WTC11 (cell line): Measurements from ENCODE around the gene SLC2A1. TPM values are rescaled to one million over a fixed set of nuclear protein-coding genes. Genes with fewer than 3 reads are reported as not detected.
A peak's percentile ranks its signal among the peaks of the same experiment; 100 is the strongest.

Source experiments
- ATAC-seq: fragments of 200-7000 bp; cut with Tn5 transposase; 2 replicates; pipeline ENCODE4 v1.10.0; 2021; ENCODE audit warnings: mild to moderate bottlenecking, moderate library complexity
- CTCF ChIA-PET: fragments of 300-600 bp; sonication (Branson Sonifier 250); formaldehyde crosslinking; loops from one replicate; lab custom pipeline; 2021; ENCODE audit warnings: antibody characterized with exemption; lab: Charles Lee
- POLR2A ChIA-PET: fragments of 350-600 bp; sonication (Branson Sonifier 250); formaldehyde crosslinking; loops from one replicate; lab custom pipeline; 2021; ENCODE audit warnings: antibody characterized with exemption; lab: Charles Lee
- DNase-seq: peaks from one replicate; pipeline ENCODE4 v3.0.0; 2021; ENCODE audit warnings: low spot score
- H3K27ac Mint-ChIP-seq: 2 replicates; pipeline ENCODE4 v1.8.0; 2021; ENCODE audit warnings: mixed read lengths
- H3K27me3 Mint-ChIP-seq: 2 replicates; pipeline ENCODE4 v1.8.0; 2021; ENCODE audit warnings: low read depth, mild to moderate bottlenecking, moderate library complexity, mixed read lengths
- H3K36me3 Mint-ChIP-seq: 2 replicates; pipeline ENCODE4 v1.8.0; 2021; ENCODE audit warnings: mixed read lengths
- H3K4me1 Mint-ChIP-seq: 2 replicates; pipeline ENCODE4 v1.8.0; 2022; ENCODE audit warnings: mixed read lengths
- H3K4me3 Mint-ChIP-seq: 2 replicates; pipeline ENCODE4 v1.8.0; 2021; ENCODE audit warnings: mild to moderate bottlenecking, moderate library complexity, mixed read lengths
- H3K9me3 Mint-ChIP-seq: 2 replicates; pipeline ENCODE4 v1.8.0; 2021; ENCODE audit warnings: mixed read lengths
- CBFB ChIP-seq: sonication (generic); formaldehyde crosslinking; IDR thresholded peaks from 2 replicates; pipeline ENCODE4 v1.8.1; 2022; ENCODE audit warnings: mild to moderate bottlenecking, low read depth, missing genetic modification reagents
- CREB1 ChIP-seq: sonication (generic); formaldehyde crosslinking; IDR thresholded peaks from 2 replicates; pipeline ENCODE4 v1.8.0; 2023; ENCODE audit warnings: mild to moderate bottlenecking, missing genetic modification reagents
- CREM ChIP-seq: sonication (generic); formaldehyde crosslinking; IDR thresholded peaks from 2 replicates; pipeline ENCODE4 v1.8.1; 2022; ENCODE audit warnings: mild to moderate bottlenecking, missing genetic modification reagents, moderate library complexity
- CTCF ChIP-seq: fragments of 200-600 bp; IDR thresholded peaks from 2 replicates; pipeline ENCODE4 v1.8.0; 2022; ENCODE audit warnings: antibody characterized with exemption
- E2F1 ChIP-seq: sonication (generic); formaldehyde crosslinking; IDR thresholded peaks from 2 replicates; pipeline ENCODE4 v1.8.0; 2022; ENCODE audit warnings: mild to moderate bottlenecking, missing genetic modification reagents
- E2F5 ChIP-seq: sonication (generic); formaldehyde crosslinking; IDR thresholded peaks from 2 replicates; pipeline ENCODE4 v1.8.1; 2022; ENCODE audit warnings: mild to moderate bottlenecking, moderate library complexity, missing genetic modification reagents
- FOXJ3 ChIP-seq: sonication (generic); formaldehyde crosslinking; IDR thresholded peaks from 2 replicates; pipeline ENCODE4 v1.9.0; 2021; ENCODE audit warnings: missing genetic modification reagents, mild to moderate bottlenecking, borderline replicate concordance
- IRF2 ChIP-seq: sonication (generic); formaldehyde crosslinking; IDR thresholded peaks from 2 replicates; pipeline ENCODE4 v1.8.0; 2022; ENCODE audit warnings: low read depth, missing genetic modification reagents, borderline replicate concordance
- MLX ChIP-seq: sonication (generic); formaldehyde crosslinking; IDR thresholded peaks from 2 replicates; pipeline ENCODE4 v1.8.1; 2023; ENCODE audit warnings: mild to moderate bottlenecking, missing genetic modification reagents, moderate library complexity
- NR3C1 ChIP-seq: sonication (generic); formaldehyde crosslinking; conservative IDR thresholded peaks from 2 replicates; pipeline ENCODE4 v1.8.1; 2023; ENCODE audit warnings: low read depth, mild to moderate bottlenecking, missing genetic modification reagents
- SMAD4 ChIP-seq: sonication (generic); formaldehyde crosslinking; IDR thresholded peaks from 2 replicates; pipeline ENCODE4 v1.8.0; 2022; ENCODE audit warnings: mild to moderate bottlenecking, missing genetic modification reagents
- TCF7 ChIP-seq: sonication (generic); formaldehyde crosslinking; IDR thresholded peaks from 2 replicates; pipeline ENCODE4 v1.8.0; 2022; ENCODE audit warnings: mild to moderate bottlenecking, low read depth, missing genetic modification reagents, moderate library complexity
- total RNA-seq: library from RNA; stranded (reverse); gene quantifications from 3 replicates; pipeline ENCODE4 v1.2.3, GENCODE V29; 2021
- TF ChIP-seq, protein P1 (sequence below): fragments of 250-450 bp; sonication (Bioruptor Pico); IDR thresholded peaks from 2 replicates; pipeline ENCODE4 v1.9.0; 2021; ENCODE audit warnings: mild to moderate bottlenecking
- TF ChIP-seq, protein P2 (sequence below): sonication (generic); formaldehyde crosslinking; IDR thresholded peaks from 2 replicates; pipeline ENCODE4 v1.8.1; 2022; ENCODE audit warnings: low read depth, mild to moderate bottlenecking, moderate library complexity, missing genetic modification reagents, borderline replicate concordance
- TF ChIP-seq, protein P3 (sequence below): fragments of 250-450 bp; sonication (Bioruptor Pico); IDR thresholded peaks from 2 replicates; pipeline ENCODE4 v1.9.0; 2021; ENCODE audit warnings: moderate library complexity, mild to moderate bottlenecking, inconsistent platforms, borderline replicate concordance
- TF ChIP-seq, protein P4 (sequence below): sonication (generic); formaldehyde crosslinking; IDR thresholded peaks from 2 replicates; pipeline ENCODE4 v1.8.1; 2023; ENCODE audit warnings: mild to moderate bottlenecking, missing genetic modification reagents, borderline replicate concordance

SLC2A1 gene
- total RNA-seq, 1 experiment from 2014 or later, result 215 TPM

- H3K36me3 Mint-ChIP-seq, result peaks cover 79% of the 10 kb centered on the region
- TF ChIP-seq E2F5, result no peak
- TF ChIP-seq, protein P1, sequence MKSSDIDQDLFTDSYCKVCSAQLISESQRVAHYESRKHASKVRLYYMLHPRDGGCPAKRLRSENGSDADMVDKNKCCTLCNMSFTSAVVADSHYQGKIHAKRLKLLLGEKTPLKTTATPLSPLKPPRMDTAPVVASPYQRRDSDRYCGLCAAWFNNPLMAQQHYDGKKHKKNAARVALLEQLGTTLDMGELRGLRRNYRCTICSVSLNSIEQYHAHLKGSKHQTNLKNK (CRISPR knock-in tag), result 0 out of 2 replicates have a peak, but pooled peaks have one; percentile 15
- TF ChIP-seq, all 79 proteins: peak for 1
- ATAC-seq (no peak), DNase-seq (no peak)
- H3K4me1 Mint-ChIP-seq, result peaks cover 76% of the 10 kb centered on the region
- no peak overlapping the region for H3K4me3 Mint-ChIP-seq
- peak overlapping the region; percentile 95 for H3K27ac Mint-ChIP-seq
- CTCF ChIA-PET, result interaction anchor here (0.7 to 2.2 kb wide), 4 partner anchors 9 to 141 kb away, joined by 4 to 17 read pairs (median 7); no protein-coding TSS in a partner anchor
- H3K9me3 Mint-ChIP-seq, result no peaks in the 10 kb centered on the region
- H3K27me3 Mint-ChIP-seq, result no peaks in the 10 kb centered on the region
- POLR2A ChIA-PET, result no interaction called here
Observed at GRCh38 chr1:42931911-42932422, 26.7 kb downstream of the SLC2A1 start.

DNA sequence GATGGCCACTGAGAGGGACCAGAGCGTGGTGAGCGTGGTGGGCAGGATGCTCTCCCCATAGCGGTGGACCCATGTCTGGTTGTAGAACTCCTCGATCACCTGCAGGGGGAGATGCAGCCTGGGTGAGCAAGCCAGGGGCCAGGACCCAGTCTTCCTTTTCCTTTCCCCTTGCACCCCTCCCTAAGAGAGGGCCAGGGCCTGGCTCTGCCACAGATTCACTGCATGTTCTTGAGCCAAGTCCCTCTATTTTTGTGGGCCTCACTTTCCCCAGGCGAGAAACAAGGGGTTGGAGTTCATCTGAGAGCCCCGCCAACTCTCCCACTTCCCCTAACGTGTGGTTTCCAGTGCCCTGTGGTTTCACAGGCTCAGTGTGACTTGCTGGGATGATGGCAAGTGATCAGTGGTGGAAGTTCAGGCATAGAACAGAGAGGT is 27.5 kb downstream of the SLC2A1 start:
- H3K27ac Mint-ChIP-seq, result peak overlapping the region; percentile 94
- no peaks in the 10 kb centered on the region for H3K9me3 Mint-ChIP-seq
- TF ChIP-seq TCF7, result no peak
- TF ChIP-seq, protein P2, sequence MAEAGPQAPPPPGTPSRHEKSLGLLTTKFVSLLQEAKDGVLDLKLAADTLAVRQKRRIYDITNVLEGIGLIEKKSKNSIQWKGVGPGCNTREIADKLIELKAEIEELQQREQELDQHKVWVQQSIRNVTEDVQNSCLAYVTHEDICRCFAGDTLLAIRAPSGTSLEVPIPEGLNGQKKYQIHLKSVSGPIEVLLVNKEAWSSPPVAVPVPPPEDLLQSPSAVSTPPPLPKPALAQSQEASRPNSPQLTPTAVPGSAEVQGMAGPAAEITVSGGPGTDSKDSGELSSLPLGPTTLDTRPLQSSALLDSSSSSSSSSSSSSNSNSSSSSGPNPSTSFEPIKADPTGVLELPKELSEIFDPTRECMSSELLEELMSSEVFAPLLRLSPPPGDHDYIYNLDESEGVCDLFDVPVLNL (CRISPR knock-in tag), result no peak
- peak; percentile 62 for TF ChIP-seq CTCF
- TF ChIP-seq FOXJ3, result no peak
- peak; percentile 85 for ATAC-seq
- peaks cover 81% of the 10 kb centered on the region for H3K36me3 Mint-ChIP-seq
- ChIA-PET POLR2A (no interaction called here), CTCF (interaction anchor here (0.7 to 2.2 kb wide), 4 partner anchors 8 to 142 kb away, joined by 4 to 17 read pairs (median 7); no protein-coding TSS in a partner anchor)
- DNase-seq, result peak; percentile 58
- H3K27me3 Mint-ChIP-seq, result no peaks in the 10 kb centered on the region
- H3K4me3 Mint-ChIP-seq, result no peak overlapping the region
- peaks cover 74% of the 10 kb centered on the region for H3K4me1 Mint-ChIP-seq

DNA sequence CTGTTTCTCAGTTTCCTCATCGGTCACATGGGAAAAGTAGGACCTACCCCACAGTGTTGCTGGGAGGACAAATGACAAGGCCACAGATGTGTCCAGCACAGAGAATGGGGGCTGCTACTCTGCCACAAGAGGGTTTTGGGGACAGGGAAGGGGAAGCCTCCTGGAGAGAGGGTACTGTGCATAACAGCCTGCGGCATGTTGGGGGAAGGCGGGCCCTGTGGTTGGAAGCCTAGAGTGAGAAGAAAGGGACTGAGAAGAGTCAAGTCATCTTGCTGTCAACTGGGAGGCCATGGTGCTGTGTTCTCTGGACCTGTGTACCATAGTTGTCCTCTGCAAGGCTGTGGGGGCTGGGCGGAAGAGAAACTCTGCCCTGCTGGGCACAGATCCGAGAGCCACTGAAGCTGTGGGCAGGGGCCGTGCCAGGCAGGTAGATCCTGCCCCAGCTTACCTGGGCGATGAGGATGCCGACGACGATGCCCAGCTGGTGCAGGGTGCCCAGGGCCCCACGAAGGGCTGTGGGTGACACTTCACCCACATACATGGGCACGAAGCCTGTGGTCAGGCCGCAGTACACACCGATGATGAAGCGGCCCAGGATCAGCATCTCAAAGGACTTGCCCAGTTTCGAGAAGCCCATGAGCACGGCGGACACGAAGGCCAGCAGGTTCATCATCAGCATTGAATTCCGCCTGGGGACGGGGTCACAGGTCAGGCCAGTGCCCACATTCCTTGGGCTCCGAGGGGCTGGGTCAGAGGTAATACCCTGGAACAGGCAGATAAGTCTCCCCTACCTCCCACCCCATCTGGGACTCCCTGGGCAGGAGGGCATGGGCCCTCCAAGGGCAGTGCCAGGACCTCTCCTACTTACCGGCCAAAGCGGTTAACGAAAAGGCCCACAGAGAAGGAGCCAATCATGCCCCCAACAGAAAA is 28.2 kb downstream of the SLC2A1 start:
- DNase-seq (no peak), ATAC-seq (no peak)
- H3K27ac Mint-ChIP-seq, result peak overlapping the region; percentile 94
- POLR2A ChIA-PET, result no interaction called here
- H3K36me3 Mint-ChIP-seq, result peaks cover 83% of the 10 kb centered on the region
- H3K27me3 Mint-ChIP-seq, result no peaks in the 10 kb centered on the region
- H3K9me3 Mint-ChIP-seq, result no peaks in the 10 kb centered on the region
- CTCF ChIA-PET, result interaction anchor here (2.0 kb wide), 1 partner anchor 143 kb away, joined by 7 read pairs; no protein-coding TSS in a partner anchor
- peaks cover 75% of the 10 kb centered on the region for H3K4me1 Mint-ChIP-seq
- H3K4me3 Mint-ChIP-seq, result no peak overlapping the region
- no peak for TF ChIP-seq CREM
- TF ChIP-seq, protein P3, sequence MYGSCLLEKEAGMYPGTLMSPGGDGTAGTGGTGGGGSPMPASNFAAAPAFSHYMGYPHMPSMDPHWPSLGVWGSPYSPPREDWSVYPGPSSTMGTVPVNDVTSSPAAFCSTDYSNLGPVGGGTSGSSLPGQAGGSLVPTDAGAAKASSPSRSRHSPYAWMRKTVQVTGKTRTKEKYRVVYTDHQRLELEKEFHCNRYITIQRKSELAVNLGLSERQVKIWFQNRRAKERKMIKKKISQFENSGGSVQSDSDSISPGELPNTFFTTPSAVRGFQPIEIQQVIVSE (CRISPR knock-in tag), result no peak
- no peak for TF ChIP-seq TCF7
- no peak for TF ChIP-seq SMAD4
- TF ChIP-seq CBFB (CRISPR knock-in tag), result no peak
- no peak for TF ChIP-seq E2F1 (CRISPR knock-in tag)
- TF ChIP-seq NR3C1 (CRISPR knock-in tag), result no peak
- TF ChIP-seq IRF2, result no peak
- TF ChIP-seq, protein P4, sequence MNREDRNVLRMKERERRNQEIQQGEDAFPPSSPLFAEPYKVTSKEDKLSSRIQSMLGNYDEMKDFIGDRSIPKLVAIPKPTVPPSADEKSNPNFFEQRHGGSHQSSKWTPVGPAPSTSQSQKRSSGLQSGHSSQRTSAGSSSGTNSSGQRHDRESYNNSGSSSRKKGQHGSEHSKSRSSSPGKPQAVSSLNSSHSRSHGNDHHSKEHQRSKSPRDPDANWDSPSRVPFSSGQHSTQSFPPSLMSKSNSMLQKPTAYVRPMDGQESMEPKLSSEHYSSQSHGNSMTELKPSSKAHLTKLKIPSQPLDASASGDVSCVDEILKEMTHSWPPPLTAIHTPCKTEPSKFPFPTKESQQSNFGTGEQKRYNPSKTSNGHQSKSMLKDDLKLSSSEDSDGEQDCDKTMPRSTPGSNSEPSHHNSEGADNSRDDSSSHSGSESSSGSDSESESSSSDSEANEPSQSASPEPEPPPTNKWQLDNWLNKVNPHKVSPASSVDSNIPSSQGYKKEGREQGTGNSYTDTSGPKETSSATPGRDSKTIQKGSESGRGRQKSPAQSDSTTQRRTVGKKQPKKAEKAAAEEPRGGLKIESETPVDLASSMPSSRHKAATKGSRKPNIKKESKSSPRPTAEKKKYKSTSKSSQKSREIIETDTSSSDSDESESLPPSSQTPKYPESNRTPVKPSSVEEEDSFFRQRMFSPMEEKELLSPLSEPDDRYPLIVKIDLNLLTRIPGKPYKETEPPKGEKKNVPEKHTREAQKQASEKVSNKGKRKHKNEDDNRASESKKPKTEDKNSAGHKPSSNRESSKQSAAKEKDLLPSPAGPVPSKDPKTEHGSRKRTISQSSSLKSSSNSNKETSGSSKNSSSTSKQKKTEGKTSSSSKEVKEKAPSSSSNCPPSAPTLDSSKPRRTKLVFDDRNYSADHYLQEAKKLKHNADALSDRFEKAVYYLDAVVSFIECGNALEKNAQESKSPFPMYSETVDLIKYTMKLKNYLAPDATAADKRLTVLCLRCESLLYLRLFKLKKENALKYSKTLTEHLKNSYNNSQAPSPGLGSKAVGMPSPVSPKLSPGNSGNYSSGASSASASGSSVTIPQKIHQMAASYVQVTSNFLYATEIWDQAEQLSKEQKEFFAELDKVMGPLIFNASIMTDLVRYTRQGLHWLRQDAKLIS, result no peak
- no peak for TF ChIP-seq CREB1 (CRISPR knock-in tag)
- TF ChIP-seq MLX (CRISPR knock-in tag), result no peak
